Right ventricle myocardium superior (tissue), 1 donor: ENCODE data around the gene PFN3. TPM values are rescaled to one million over a fixed set of nuclear protein-coding genes. Genes with fewer than 3 reads are reported as not detected.
A peak's percentile ranks its signal among the peaks of the same experiment; 100 is the strongest.

Experiments used
- ATAC-seq: fragments of 200-7000 bp; cut with Tn5 transposase; one replicate; pipeline ENCODE4 v1.9.1; 2020; ENCODE audit warnings: mild to moderate bottlenecking; ENCODE audit not compliant: poor library complexity
- DNase-seq: peaks from one replicate; pipeline ENCODE4 v3.0.0-alpha.2; 2020
- intact Hi-C: fragments of 100-400 bp; cut with DNase I; formaldehyde crosslinking; loops from one replicate; pipeline ENCODE4 v1.11.2; 2022
- total RNA-seq: library from RNA; stranded (reverse); fragmentation: NEBNext Ultra II Directional; extraction: Animal tissue kit (Norgen Biotek cat#: 25700); gene quantifications from one replicate; pipeline ENCODE4 v1.2.1, GENCODE V29; 2021
- donor health status: DM: no; HTN: yes; CAD: no; lungs with severe emphysema.

The PFN3 gene
- total RNA-seq, 1 donor from 2014 or later, result not detected

- no peak for ATAC-seq
- intact Hi-C loops, result no loop called here
- DNase-seq, result no peak
Measured at GRCh38 chr5:177440211-177440989, 39.9 kb upstream of the PFN3 start.

GRCh38 chr5:177439518-177440053 is 39.1 kb upstream of the PFN3 start:
- no peak for ATAC-seq
- DNase-seq, result no peak
- intact Hi-C loops, result no loop called here

GRCh38 chr5:177438468-177438867 is 38.0 kb upstream of the PFN3 start:
- no peak for DNase-seq
- ATAC-seq, result no peak
- intact Hi-C loops, result no loop called here

GRCh38 chr5:177437623-177438022 is 37.2 kb upstream of the PFN3 start:
- ATAC-seq (no peak), DNase-seq (no peak)
- intact Hi-C loops, result no loop called here

- ATAC-seq, result no peak
- no peak for DNase-seq
- intact Hi-C loops, result no loop called here
Measured at GRCh38 chr5:177435847-177436536, 35.5 kb upstream of the PFN3 start.

- DNase-seq, result no peak
- ATAC-seq, result no peak
- intact Hi-C loops, result no loop called here
Measured at GRCh38 chr5:177434942-177435738, 34.7 kb upstream of the PFN3 start.

- no peak for ATAC-seq
- intact Hi-C loops, result no loop called here
- no peak for DNase-seq
Measured at GRCh38 chr5:177434437-177434836, 34.0 kb upstream of the PFN3 start.

- DNase-seq, result no peak
- intact Hi-C loops, result no loop called here
Measured at GRCh38 chr5:177433658-177434217, 33.3 kb upstream of the PFN3 start.

GRCh38 chr5:177432839-177433657 is 32.6 kb upstream of the PFN3 start:
- no peak for DNase-seq
- intact Hi-C loops, result no loop called here
- ATAC-seq, result no peak

More at GRCh38 chr5:177433658-177434217, 33.3 kb upstream of the PFN3 start:
- no peak for ATAC-seq

- DNase-seq, result peak; percentile 71
- ATAC-seq, result peak; percentile 81
- intact Hi-C loops, result no loop called here
Measured at GRCh38 chr5:177432143-177432838, 31.8 kb upstream of the PFN3 start.

- DNase-seq (peak; percentile 67), ATAC-seq (peak; percentile 6)
- intact Hi-C loops, result no loop called here
Measured at GRCh38 chr5:177431317-177432142, 31.1 kb upstream of the PFN3 start.

GRCh38 chr5:177430972-177431316 is 30.5 kb upstream of the PFN3 start:
- intact Hi-C loops, result no loop called here
- ATAC-seq (no peak), DNase-seq (no peak)

- DNase-seq (no peak), ATAC-seq (no peak)
- intact Hi-C loops, result no loop called here
Measured at GRCh38 chr5:177430140-177430951, 29.9 kb upstream of the PFN3 start.

GRCh38 chr5:177429248-177430040 is 29.0 kb upstream of the PFN3 start:
- ATAC-seq (no peak), DNase-seq (peak; percentile 83)
- intact Hi-C loops, result no loop called here

- DNase-seq (no peak), ATAC-seq (no peak)
- intact Hi-C loops, result no loop called here
Measured at GRCh38 chr5:177428574-177429217, 28.2 kb upstream of the PFN3 start.
